Neural cell (in vitro differentiated cells): ENCODE measurements around the gene IRF4. TPM values are rescaled to one million over a fixed set of nuclear protein-coding genes. Genes with fewer than 3 reads are reported as not detected.

Experiments
- H2AFZ ChIP-seq: fragments of 200-600, 300-800 bp; sonication (generic), shearing (Covaris generic); 2 replicates; pipeline ENCODE4 v1.6.0; 2014; ENCODE audit warnings: low read depth, mild to moderate bottlenecking, antibody characterized with exemption, low read length, moderate library complexity
- H3F3A ChIP-seq: fragments of 200-600 bp; shearing (Covaris generic); 2 replicates; pipeline ENCODE4 v1.6.1; 2016; ENCODE audit warnings: mild to moderate bottlenecking, moderate library complexity, mixed read lengths, antibody characterized with exemption, low read length; ENCODE audit not compliant: insufficient read depth, poor library complexity, severe bottlenecking
- H3K27ac ChIP-seq: fragments of 200-600, 300-800 bp; sonication (generic), shearing (Covaris generic); 2 replicates; pipeline ENCODE4 v1.5.1; 2014; ENCODE audit warnings: mild to moderate bottlenecking, low read length, moderate library complexity
- H3K27me3 ChIP-seq: fragments of 300-800, 200-600 bp; sonication (generic), shearing (Covaris generic); 2 replicates; pipeline ENCODE4 v1.6.0; 2014; ENCODE audit warnings: mild to moderate bottlenecking, low read depth, low read length, moderate library complexity; ENCODE audit not compliant: insufficient read depth
- H3K36me3 ChIP-seq: fragments of 300-800, 200-600 bp; sonication (generic), shearing (Covaris generic); 2 replicates; pipeline ENCODE4 v1.5.1; 2014; ENCODE audit warnings: mild to moderate bottlenecking, antibody characterized with exemption, low read length, moderate library complexity; ENCODE audit not compliant: insufficient read depth
- H3K4me2 ChIP-seq: fragments of 300-800, 200-600 bp; sonication (generic), shearing (Covaris generic); 2 replicates; pipeline ENCODE4 v1.6.0; 2014; ENCODE audit warnings: mild to moderate bottlenecking, low read length
- H3K4me3 ChIP-seq: fragments of 300-800, 200-600 bp; sonication (generic), shearing (Covaris generic); 2 replicates; pipeline ENCODE4 v1.5.1; 2014; ENCODE audit warnings: mild to moderate bottlenecking, low read length, moderate library complexity
- H3K79me2 ChIP-seq: fragments of 200-600 bp; shearing (Covaris generic); replicated peaks from 2 replicates; pipeline ENCODE4 v1.6.0; 2014; ENCODE audit warnings: mild to moderate bottlenecking, low read length, moderate library complexity; ENCODE audit not compliant: insufficient read depth
- H3K9ac ChIP-seq: fragments of 300-800, 200-600 bp; sonication (generic), shearing (Covaris generic); 2 replicates; pipeline ENCODE4 v1.6.1; 2016; ENCODE audit warnings: mild to moderate bottlenecking, low read length, mixed read lengths
- H3K9me2 ChIP-seq: fragments of 200-600 bp; shearing (Covaris generic); 2 replicates; pipeline ENCODE4 v1.6.1; 2016; ENCODE audit warnings: mild to moderate bottlenecking, low read length, mixed read lengths; ENCODE audit not compliant: insufficient read depth
- H3K9me3 ChIP-seq: fragments of 200-600, 300-800 bp; sonication (generic), shearing (Covaris generic); 2 replicates; pipeline ENCODE4 v1.6.1; 2016; ENCODE audit warnings: mild to moderate bottlenecking, mixed run types, low read length, moderate library complexity, mixed read lengths
- H4K20me1 ChIP-seq: fragments of 200-600 bp; shearing (Covaris generic); 2 replicates; pipeline ENCODE4 v1.6.1; 2016; ENCODE audit warnings: mild to moderate bottlenecking, mixed run types; ENCODE audit not compliant: insufficient read depth
- CTCF ChIP-seq: fragments of 450-650 bp; IDR thresholded peaks from 2 replicates; pipeline ENCODE4 v1.5.1; 2014; ENCODE audit warnings: antibody characterized with exemption, mild to moderate bottlenecking, moderate library complexity; ENCODE audit not compliant: poor library complexity, severe bottlenecking
- EP300 ChIP-seq: fragments of 450-650 bp; conservative IDR thresholded peaks from 2 replicates; pipeline ENCODE4 v1.6.1; 2014; ENCODE audit warnings: antibody characterized with exemption, mild to moderate bottlenecking, moderate library complexity; ENCODE audit not compliant: poor library complexity, severe bottlenecking
- EZH2 ChIP-seq: fragments of 200-600, 300-800 bp; shearing (Covaris generic), sonication (generic); IDR thresholded peaks from 2 replicates; pipeline ENCODE4 v1.6.1; 2014; ENCODE audit warnings: antibody characterized with exemption, low read length, borderline replicate concordance, mild to moderate bottlenecking; ENCODE audit not compliant: insufficient read depth, poor library complexity, severe bottlenecking
- MXI1 ChIP-seq: fragments of 450-650 bp; conservative IDR thresholded peaks from 2 replicates; pipeline ENCODE4 v1.6.1; 2014; ENCODE audit warnings: antibody characterized with exemption, mild to moderate bottlenecking; ENCODE audit not compliant: poor library complexity, severe bottlenecking
- POLR2AphosphoS5 ChIP-seq: IDR thresholded peaks from 2 replicates; pipeline ENCODE4 v1.6.1; 2012
- RAD21 ChIP-seq: fragments of 450-650 bp; conservative IDR thresholded peaks from 2 replicates; pipeline ENCODE4 v1.6.1; 2014; ENCODE audit warnings: antibody characterized with exemption, mild to moderate bottlenecking, moderate library complexity
- REST ChIP-seq: IDR thresholded peaks from 2 replicates; pipeline ENCODE4 v1.6.1; 2012; ENCODE audit warnings: borderline replicate concordance
- SMC3 ChIP-seq: fragments of 450-650 bp; conservative IDR thresholded peaks from 2 replicates; pipeline ENCODE4 v1.6.1; 2014; ENCODE audit warnings: antibody characterized with exemption, mild to moderate bottlenecking, moderate library complexity; ENCODE audit not compliant: poor library complexity
- TAF1 ChIP-seq: IDR thresholded peaks from 2 replicates; pipeline ENCODE4 v1.6.1; 2012; ENCODE audit warnings: low read depth
- polyA minus RNA-seq: library from RNA; depleted of rRNA, polyadenylated mRNA; stranded (reverse); fragments of >200 nt; gene quantifications from 2 replicates; pipeline ENCODE4 v1.2.3, GENCODE V29; 2014
- polyA plus RNA-seq: library from polyadenylated mRNA; depleted of rRNA; stranded (reverse); fragments of >200 nt; gene quantifications from 2 replicates; pipeline ENCODE4 v1.2.3, GENCODE V29; 2014

IRF4 gene
- 0.05 TPM in 1 of 2 replicates, not detected in the other for polyA plus RNA-seq
- 0.23 and 0.24 TPM in 2 replicates for polyA minus RNA-seq

GRCh38 chr6:391559-392440 lies at the start of gene IRF4:
Gene IRF4, plus strand, starts transcription at chr6:391752. Its CDS starts 1,401 bp downstream, at chr6:393153.
- Histone ChIP-seq H3K36me3 (no peaks in the 10 kb centered on the region), H3K27me3 (peaks cover 84% of the 10 kb centered on the region), H2AFZ (no peak within 1 kb of the TSS)

More at GRCh38 chr6:391559-392440, at the start of gene IRF4:
- H3K27ac ChIP-seq, result no peak within 1 kb of the TSS
- H3K4me2 ChIP-seq, result no peak within 1 kb of the TSS
- no peaks in the 10 kb centered on the region for H3K79me2 ChIP-seq
- no peaks in the 10 kb centered on the region for H4K20me1 ChIP-seq
- no peaks in the 10 kb centered on the region for H3K9me2 ChIP-seq
- no peaks in the 10 kb centered on the region for H3K9me3 ChIP-seq
- H3K4me3 ChIP-seq, result peak within 1 kb of the TSS; percentile 68
- TF ChIP-seq SMC3, result no peak
- no peak for TF ChIP-seq POLR2AphosphoS5
- TF ChIP-seq EP300, result no peak
- TF ChIP-seq REST, result no peak
- TF ChIP-seq EZH2, result no peak
- TF ChIP-seq MXI1, result no peak
- TF ChIP-seq CTCF, result no peak
- TF ChIP-seq TAF1, result no peak
- no peak for TF ChIP-seq RAD21
- no peak within 1 kb of the TSS for H3K9ac ChIP-seq
- H3F3A ChIP-seq, result no peaks in the 10 kb centered on the region
